Karpas-422 (cell line): ENCODE results near the gene CLDN15. TPM values are rescaled to one million over a fixed set of nuclear protein-coding genes. Genes with fewer than 3 reads are reported as not detected.
"Not testable (repeated sequence)": the region's sequence is repeated elsewhere in the genome, so short reads cannot be mapped to it uniquely, and the experiment has no call there.

Experiments
- DNase-seq: peaks from one replicate; pipeline ENCODE4 v3.0.0-alpha.2; 2015
- H2AFZ ChIP-seq: fragments of 200-600 bp; sonication (generic); 2 replicates; pipeline ENCODE4 v1.6.1; 2014; ENCODE audit warnings: antibody characterized with exemption, low read length, mixed read lengths
- H3K27ac ChIP-seq: fragments of 200-600 bp; sonication (generic); 2 replicates; pipeline ENCODE4 v1.5.1; 2014; ENCODE audit warnings: mild to moderate bottlenecking, low read length, moderate library complexity
- H3K27me3 ChIP-seq: fragments of 200-600 bp; sonication (generic); 2 replicates; pipeline ENCODE4 v1.6.1; 2014; ENCODE audit warnings: low read length, mixed read lengths
- H3K36me3 ChIP-seq: fragments of 200-600 bp; sonication (generic); 2 replicates; pipeline ENCODE4 v1.6.1; 2014; ENCODE audit warnings: low read length, mixed read lengths; ENCODE audit not compliant: insufficient read depth
- H3K4me1 ChIP-seq: fragments of 200-600 bp; sonication (generic); 2 replicates; pipeline ENCODE4 v1.6.1; 2014; ENCODE audit warnings: mild to moderate bottlenecking, low read length, mixed read lengths
- H3K4me2 ChIP-seq: fragments of 200-600 bp; sonication (generic); 2 replicates; pipeline ENCODE4 v1.6.1; 2014; ENCODE audit warnings: low read length, low read depth, mild to moderate bottlenecking; ENCODE audit not compliant: poor library complexity, severe bottlenecking
- H3K4me3 ChIP-seq: fragments of 200-600 bp; sonication (generic); 2 replicates; pipeline ENCODE4 v1.5.1; 2014; ENCODE audit warnings: mild to moderate bottlenecking, antibody characterized with exemption, low read length, mixed read lengths
- H3K79me2 ChIP-seq: fragments of 200-600 bp; sonication (generic); 2 replicates; pipeline ENCODE4 v1.6.1; 2014; ENCODE audit warnings: mild to moderate bottlenecking, low read length, mixed read lengths
- H3K9ac ChIP-seq: fragments of 200-600 bp; sonication (generic); 2 replicates; pipeline ENCODE4 v1.6.0; 2014; ENCODE audit warnings: low read length
- H3K9me2 ChIP-seq: fragments of 200-600 bp; sonication (generic), shearing (Covaris generic); replicated peaks from 2 replicates; pipeline ENCODE4 v1.6.0; 2014; ENCODE audit warnings: mild to moderate bottlenecking, low read length, moderate library complexity; ENCODE audit not compliant: insufficient read depth
- H3K9me3 ChIP-seq: fragments of 300-700, 200-600 bp; sonication (generic); 2 replicates; pipeline ENCODE4 v1.6.1; 2014; ENCODE audit warnings: low read length, mixed read lengths
- H4K20me1 ChIP-seq: fragments of 200-600 bp; sonication (generic); 2 replicates; pipeline ENCODE4 v1.6.1; 2014; ENCODE audit warnings: mild to moderate bottlenecking, antibody characterized with exemption, low read length, low read depth; ENCODE audit not compliant: insufficient read depth
- total RNA-seq: library from RNA; depleted of rRNA; stranded (reverse); fragments of >200 nt; shearing (Covaris generic); gene quantifications from 2 replicates; pipeline ENCODE4 v1.2.3, GENCODE V29; 2014; ENCODE audit warnings: low replicate concordance; rRNA removed

CLDN15 gene, protein sequence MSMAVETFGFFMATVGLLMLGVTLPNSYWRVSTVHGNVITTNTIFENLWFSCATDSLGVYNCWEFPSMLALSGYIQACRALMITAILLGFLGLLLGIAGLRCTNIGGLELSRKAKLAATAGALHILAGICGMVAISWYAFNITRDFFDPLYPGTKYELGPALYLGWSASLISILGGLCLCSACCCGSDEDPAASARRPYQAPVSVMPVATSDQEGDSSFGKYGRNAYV
- total RNA-seq: 12.2 and 13.7 TPM in 2 replicates

DNA sequence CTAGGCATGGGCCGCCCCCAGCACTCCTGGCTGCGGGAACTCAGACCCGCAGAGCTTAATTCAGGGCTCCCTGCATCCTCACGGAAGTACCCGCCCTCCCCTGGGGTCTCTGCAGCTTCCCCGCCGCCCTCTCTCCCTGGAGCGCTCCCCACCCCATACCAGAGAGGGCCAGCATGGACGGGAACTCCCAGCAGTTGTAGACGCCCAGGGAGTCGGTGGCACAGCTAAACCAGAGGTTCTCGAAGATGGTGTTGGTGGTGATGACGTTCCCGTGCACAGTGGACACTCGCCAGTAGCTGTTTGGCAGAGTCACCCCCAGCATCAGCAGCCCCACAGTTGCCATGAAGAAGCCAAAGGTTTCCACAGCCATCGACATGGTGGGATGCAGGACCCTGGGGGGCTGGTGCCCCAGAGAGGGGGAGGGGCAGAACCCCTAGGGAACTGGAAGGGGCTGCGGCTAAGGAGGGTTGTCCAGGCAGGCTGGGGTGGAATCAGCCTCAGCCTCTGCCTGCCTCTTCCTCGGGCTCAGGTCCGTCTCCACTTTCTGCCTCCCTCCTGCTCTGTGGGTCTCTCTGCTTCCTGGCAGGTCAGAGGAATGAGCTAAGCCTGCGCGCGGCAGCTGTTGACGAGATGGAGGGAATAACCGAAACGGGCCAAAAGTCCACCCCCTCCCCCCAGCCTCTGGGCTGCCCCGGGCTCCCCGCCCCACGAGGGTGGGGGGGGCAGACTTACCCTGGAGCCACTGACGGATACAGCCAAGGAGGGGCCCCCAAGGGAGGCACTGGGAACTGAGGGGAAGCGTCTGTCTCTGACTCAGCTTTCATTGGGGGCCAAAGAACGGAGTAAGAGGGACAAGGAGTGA, at the start of gene CLDN15:
CLDN15 (minus strand) TSS at position 597 of the 862 bp plus-strand sequence; CDS start at position 376, 221 bp downstream.
- H3K9ac ChIP-seq: no peak within 1 kb of the TSS

DNA sequence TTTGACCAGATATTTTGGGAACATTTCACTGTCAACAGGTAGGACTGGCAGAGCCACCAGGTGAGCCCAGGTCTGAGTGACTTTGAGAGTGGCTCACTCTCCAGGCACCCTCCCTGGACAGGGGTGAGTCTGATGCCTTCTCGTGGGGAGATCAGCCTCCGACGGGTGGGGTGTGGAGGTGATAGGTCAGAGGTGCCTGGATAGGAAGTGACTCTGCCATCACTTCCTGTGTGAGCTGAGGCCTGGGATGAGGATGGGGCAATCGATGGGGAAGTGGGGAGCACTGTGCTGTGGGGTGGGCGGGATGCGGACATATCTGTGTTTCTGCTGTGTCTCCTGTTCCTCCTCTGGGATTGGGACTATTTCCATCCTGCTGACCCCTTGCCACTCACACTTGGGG, 49.4 kb upstream of the CLDN15 start:
- H3K36me3 ChIP-seq: no peaks in the 10 kb centered on the region
- DNase-seq: no peak
- no peaks in the 10 kb centered on the region for H3K9me2 ChIP-seq
- no peak overlapping the region for H2AFZ ChIP-seq
- H3K9ac ChIP-seq: no peak overlapping the region
- no peaks in the 10 kb centered on the region for H4K20me1 ChIP-seq
- H3K4me3 ChIP-seq: no peak overlapping the region
- no peaks in the 10 kb centered on the region for H3K79me2 ChIP-seq
- H3K9me3 ChIP-seq: no peaks in the 10 kb centered on the region
- H3K4me2 ChIP-seq: no peak overlapping the region
- H3K27me3 ChIP-seq: no peaks in the 10 kb centered on the region
- H3K27ac ChIP-seq: no peak overlapping the region
- peaks cover 7% of the 10 kb centered on the region for H3K4me1 ChIP-seq

More for the DNA sequence above, at the start of gene CLDN15:
- no peaks in the 10 kb centered on the region for H3K27me3 ChIP-seq
- DNase-seq: no peak
- no peak within 1 kb of the TSS for H3K4me2 ChIP-seq
- no peak within 1 kb of the TSS for H2AFZ ChIP-seq
- H4K20me1 ChIP-seq: no peaks in the 10 kb centered on the region
- H3K36me3 ChIP-seq: no peaks in the 10 kb centered on the region
- no peak within 1 kb of the TSS for H3K4me3 ChIP-seq
- H3K9me3 ChIP-seq: no peaks in the 10 kb centered on the region
- H3K4me1 ChIP-seq: no peaks in the 10 kb centered on the region
- peaks cover 5% of the 10 kb centered on the region for H3K79me2 ChIP-seq
- H3K27ac ChIP-seq: no peak within 1 kb of the TSS
- H3K9me2 ChIP-seq: no peaks in the 10 kb centered on the region

DNA sequence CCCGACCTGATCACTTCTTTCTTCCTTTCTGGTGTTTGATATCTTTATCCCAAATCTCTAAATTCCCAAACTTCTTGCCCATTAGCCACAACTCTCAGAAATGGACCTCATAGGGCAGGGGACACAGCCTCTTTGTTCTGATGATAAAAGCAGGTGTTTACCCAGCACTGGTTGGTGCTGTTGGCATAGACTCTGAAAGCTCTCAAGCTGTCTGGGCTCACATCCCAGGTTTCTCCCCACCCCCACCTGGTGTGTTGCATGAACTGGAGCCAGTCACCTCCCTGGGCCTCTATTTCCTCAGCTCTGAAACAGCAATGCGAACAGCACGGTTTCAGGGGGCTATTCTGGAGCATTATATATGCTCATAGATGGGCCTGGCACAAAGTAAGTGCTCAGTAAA, 48.3 kb upstream of the CLDN15 start:
- H2AFZ ChIP-seq, H3K4me2 ChIP-seq, H3K4me3 ChIP-seq, H3K4me1 ChIP-seq, H3K9me2 ChIP-seq, H3K9ac ChIP-seq, H3K36me3 ChIP-seq, DNase-seq, H3K9me3 ChIP-seq, H3K27me3 ChIP-seq, H4K20me1 ChIP-seq, H3K79me2 ChIP-seq, H3K27ac ChIP-seq: not testable (repeated sequence)

DNA sequence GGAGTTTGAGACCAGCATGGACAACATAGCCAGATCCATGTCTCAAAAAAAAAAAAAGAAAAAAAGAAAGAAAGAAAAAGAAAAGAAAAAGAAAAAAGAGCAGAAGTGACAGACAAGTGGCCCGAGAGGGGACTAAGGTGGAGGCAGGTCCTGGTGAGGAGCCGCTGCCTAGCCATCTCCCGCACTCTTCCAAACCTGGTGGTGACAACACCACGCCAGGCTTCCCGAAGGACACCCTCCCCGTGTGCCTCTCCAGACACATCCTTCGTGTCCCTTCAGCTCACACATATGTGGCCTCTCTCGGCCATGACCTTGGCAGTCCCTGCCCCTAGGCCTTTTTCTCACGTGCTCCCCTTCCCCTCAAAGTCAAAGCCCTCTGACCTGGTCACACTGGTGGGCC, 47.6 kb upstream of the CLDN15 start:
- H4K20me1 ChIP-seq: no peaks in the 10 kb centered on the region
- H2AFZ ChIP-seq: no peak overlapping the region
- no peaks in the 10 kb centered on the region for H3K79me2 ChIP-seq
- no peak overlapping the region for H3K27ac ChIP-seq
- no peaks in the 10 kb centered on the region for H3K9me3 ChIP-seq
- H3K4me2 ChIP-seq: no peak overlapping the region
- no peaks in the 10 kb centered on the region for H3K27me3 ChIP-seq
- H3K36me3 ChIP-seq: no peaks in the 10 kb centered on the region
- no peak overlapping the region for H3K9ac ChIP-seq
- H3K9me2 ChIP-seq: no peaks in the 10 kb centered on the region
- H3K4me1 ChIP-seq: peaks cover 7% of the 10 kb centered on the region
- no peak for DNase-seq
- H3K4me3 ChIP-seq: no peak overlapping the region

DNA sequence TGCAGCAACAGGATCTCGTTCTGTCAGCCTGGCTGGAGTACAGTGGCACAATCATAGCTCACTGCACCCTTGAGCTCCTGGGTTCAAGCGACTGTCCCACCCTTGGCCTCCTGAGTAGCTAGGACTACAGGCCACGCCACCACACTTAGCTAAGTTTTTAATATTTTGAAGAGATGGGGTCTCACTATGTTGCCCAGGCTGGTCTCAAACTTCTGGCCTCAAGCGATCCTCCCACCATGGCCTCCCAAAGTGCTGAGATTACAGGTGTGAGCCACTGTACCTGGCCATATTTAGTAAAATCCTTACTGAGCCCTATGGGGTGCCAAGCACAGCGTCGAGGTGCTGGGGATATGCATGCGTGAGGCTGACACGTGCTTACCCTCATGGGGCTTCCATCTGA, 43.3 kb upstream of the CLDN15 start:
- not testable (repeated sequence) for DNase-seq, H3K9me2 ChIP-seq, H3K9me3 ChIP-seq, H4K20me1 ChIP-seq, H3K27ac ChIP-seq, H3K4me3 ChIP-seq, H2AFZ ChIP-seq, H3K4me2 ChIP-seq, H3K27me3 ChIP-seq, H3K79me2 ChIP-seq, H3K4me1 ChIP-seq, H3K36me3 ChIP-seq, H3K9ac ChIP-seq

DNA sequence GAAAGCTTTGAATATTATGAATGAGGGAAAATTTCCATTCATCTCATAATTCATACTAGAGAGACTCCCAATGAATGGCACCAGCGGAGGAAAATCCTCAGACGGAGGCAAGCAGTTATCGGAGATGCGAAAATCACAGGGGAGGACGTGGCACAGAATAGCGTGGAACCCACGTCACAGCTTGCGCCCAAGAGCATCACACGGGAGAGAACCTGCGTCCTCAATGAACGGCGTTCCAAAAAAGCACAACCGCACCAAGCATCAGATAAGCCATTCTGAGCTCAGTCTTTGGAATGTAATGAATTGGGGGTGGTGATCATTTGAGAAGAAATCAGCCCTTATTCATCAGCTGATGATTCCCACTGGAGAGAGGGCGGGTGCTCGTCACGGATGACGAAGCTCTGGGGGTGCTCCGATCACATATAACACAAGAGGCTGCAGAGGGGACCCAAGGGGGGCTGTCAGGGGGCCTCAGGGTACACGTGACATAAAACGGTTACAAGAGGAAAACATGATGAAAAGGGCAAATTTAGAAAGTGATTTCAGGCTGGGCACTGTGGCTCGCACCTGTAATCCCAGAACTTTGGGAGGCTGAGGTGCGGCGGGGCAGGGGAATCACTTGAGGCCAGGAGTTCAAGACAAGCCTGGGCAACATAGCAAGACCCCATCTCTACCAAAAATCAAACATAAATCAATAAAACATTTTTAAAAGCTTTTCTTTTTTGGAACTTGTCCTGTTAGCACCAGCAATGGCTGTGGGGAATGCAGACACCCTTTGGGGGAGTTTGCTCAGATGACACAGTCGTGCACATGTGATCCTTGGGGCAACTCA, 41.1 kb upstream of the CLDN15 start:
- DNase-seq: no peak
- H3K9ac ChIP-seq: no peak overlapping the region
- H3K36me3 ChIP-seq: no peaks in the 10 kb centered on the region
- H3K4me3 ChIP-seq: no peak overlapping the region
- H3K27me3 ChIP-seq: no peaks in the 10 kb centered on the region
- no peaks in the 10 kb centered on the region for H3K9me2 ChIP-seq
- no peak overlapping the region for H3K4me2 ChIP-seq
- no peaks in the 10 kb centered on the region for H3K9me3 ChIP-seq
- no peak overlapping the region for H2AFZ ChIP-seq
- H3K79me2 ChIP-seq: no peaks in the 10 kb centered on the region
- H3K4me1 ChIP-seq: no peaks in the 10 kb centered on the region; the same call in 1 of the 2 replicates
- no peak overlapping the region for H3K27ac ChIP-seq
- no peaks in the 10 kb centered on the region for H4K20me1 ChIP-seq

DNA sequence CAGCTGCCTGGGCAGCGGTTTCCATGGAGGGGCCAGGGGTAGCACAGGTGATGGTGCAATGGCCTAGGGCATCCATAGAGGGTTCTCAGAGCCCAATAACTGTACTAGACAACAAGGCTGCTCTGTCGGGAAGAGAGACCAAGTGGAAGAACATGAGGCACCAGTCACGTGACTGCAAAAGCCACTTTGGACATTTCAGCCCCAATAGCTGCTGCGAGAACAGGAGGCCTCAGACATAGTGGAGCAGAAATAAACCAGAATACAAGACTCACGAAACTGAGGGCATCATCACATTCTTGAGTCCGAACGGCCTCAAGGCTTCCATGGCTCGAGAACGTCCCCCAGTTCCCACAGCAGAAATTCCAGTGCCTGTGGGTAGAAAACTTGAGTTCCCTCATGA, 39.6 kb upstream of the CLDN15 start:
- Histone ChIP-seq H3K4me2 (no peak overlapping the region), H2AFZ (no peak overlapping the region), H3K9me3 (no peaks in the 10 kb centered on the region), H4K20me1 (no peaks in the 10 kb centered on the region), H3K9me2 (no peaks in the 10 kb centered on the region), H3K27ac (no peak overlapping the region), H3K36me3 (no peaks in the 10 kb centered on the region), H3K9ac (no peak overlapping the region), H3K4me3 (no peak overlapping the region), H3K79me2 (no peaks in the 10 kb centered on the region), H3K27me3 (no peaks in the 10 kb centered on the region), H3K4me1 (no peaks in the 10 kb centered on the region)
- DNase-seq: no peak

DNA sequence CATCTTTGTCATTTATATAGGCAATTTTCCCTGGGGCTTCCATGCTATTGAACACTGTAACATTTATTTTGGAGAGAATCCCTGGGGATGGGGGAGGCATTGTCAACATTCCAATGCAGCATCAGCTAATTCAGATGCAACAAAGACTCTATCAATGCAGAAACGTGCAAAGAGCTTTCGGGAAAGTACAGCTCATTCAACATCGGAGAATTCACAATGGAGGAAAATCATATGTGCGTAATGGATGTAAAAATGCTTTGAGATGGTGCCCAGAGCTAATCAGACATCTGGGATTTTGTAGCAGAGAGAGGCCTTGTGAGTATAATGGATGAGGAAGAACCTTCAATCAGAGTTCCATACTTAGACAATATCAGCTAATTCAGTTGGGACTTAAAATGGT, 35.6 kb upstream of the CLDN15 start:
- Histone ChIP-seq H3K4me1 (no peaks in the 10 kb centered on the region), H3K36me3 (no peaks in the 10 kb centered on the region), H2AFZ (no peak overlapping the region), H3K79me2 (no peaks in the 10 kb centered on the region), H3K9ac (no peak overlapping the region), H3K9me2 (no peaks in the 10 kb centered on the region), H3K27ac (no peak overlapping the region), H4K20me1 (no peaks in the 10 kb centered on the region), H3K27me3 (no peaks in the 10 kb centered on the region), H3K4me2 (no peak overlapping the region), H3K4me3 (no peak overlapping the region), H3K9me3 (no peaks in the 10 kb centered on the region)
- DNase-seq: no peak
